Transverse colon (tissue), 4 donors: ENCODE results near the gene VSTM4. TPM values are rescaled to one million over a fixed set of nuclear protein-coding genes. Genes with fewer than 3 reads are reported as not detected.

Experiments
- DNase-seq: peaks from one replicate; pipeline ENCODE4 v3.0.0-alpha.2; 2019
- H3K27ac ChIP-seq, 4 donors: fragments of 200-600 bp; sonication (generic); 2 replicates each; pipeline ENCODE4 v1.5.1; 2016 to 2018; ENCODE audit warnings: inconsistent platforms in 4 of 4
- H3K27me3 ChIP-seq: fragments of 200-600 bp; sonication (generic); 2 replicates; pipeline ENCODE4 v1.5.1; 2017; ENCODE audit warnings: inconsistent platforms
- H3K36me3 ChIP-seq, 4 donors: fragments of 200-600 bp; sonication (generic); 2 replicates each; pipeline ENCODE4 v1.5.1; 2017 to 2019; ENCODE audit warnings: inconsistent platforms in 4 of 4
- H3K4me1 ChIP-seq, 4 donors: fragments of 200-600 bp; sonication (generic); 2 replicates each; pipeline ENCODE4 v1.5.1; 2017 to 2020; ENCODE audit warnings: inconsistent platforms in 4 of 4
- H3K4me3 ChIP-seq, 4 donors: fragments of 200-600 bp; sonication (generic); 1 replicate in 1 of 4; 2 replicates in 3 of 4; pipeline versions ENCODE4 v1.5.1 to v1.6.1; 2017 to 2019; ENCODE audit warnings: inconsistent platforms in 4 of 4
- H3K9me3 ChIP-seq, 2 donors: fragments of 200-600 bp; sonication (generic); 2 replicates each; pipeline ENCODE4 v1.5.1; 2017 to 2019; ENCODE audit warnings: inconsistent platforms in 2 of 2
- EP300 ChIP-seq: sonication (generic); formaldehyde crosslinking; IDR thresholded peaks from one replicate; pipeline ENCODE4 v1.6.1; 2017; ENCODE audit warnings: antibody characterized with exemption, low read depth
- POLR2A ChIP-seq: fragments of 450-650 bp; IDR thresholded peaks from one replicate; pipeline ENCODE4 v1.6.1; 2016; ENCODE audit warnings: antibody characterized with exemption, mild to moderate bottlenecking, moderate library complexity
- POLR2AphosphoS5 ChIP-seq, 3 donors: sonication (generic); formaldehyde crosslinking; IDR thresholded peaks; one replicate each; pipeline ENCODE4 v1.6.1; 2016; ENCODE audit warnings: antibody characterized with exemption in 3 of 3
- WGBS, 2 donors: methylation state at CpG; one replicate each; pipeline ENCODE4 v1.1.5; 2018; ENCODE audit warnings: low coverage in 1 of 2; 5-methylcytosine and 5-hydroxymethylcytosine counted together
- in situ Hi-C, 4 donors: fragments of 200-750 bp; cut with MboI; loops; one replicate each; pipeline versions ENCODE4 v1.15.0 to v1.15.1; 2017; ENCODE audit warnings: low sequenced_read_pairs in 3 of 4, low pct_ligation_motif_present in 1 of 4, low pct_unique_long_range_greater_than_20kb in 1 of 4
- intact Hi-C: fragments of 100-400 bp; cut with DNase I; formaldehyde crosslinking; loops from one replicate; pipeline ENCODE4 v1.15.1; 2023; ENCODE audit warnings: low total_unique reads
- total RNA-seq, 4 donors: library from RNA; depleted of rRNA; stranded (reverse); fragments of >200 nt; gene quantifications; one replicate each; pipeline ENCODE4 v1.1.0, GENCODE V29; 2016
- TF ChIP-seq, protein P1 (sequence below), 5 experiments: fragments of 200-600 bp in 3 of 5; fragments of 450-650 bp in 2 of 5; sonication (generic) in 3 of 5; IDR thresholded peaks; 1 replicate in 2 of 5; 2 replicates in 3 of 5; pipeline ENCODE4 v1.5.1; 2016 to 2017; ENCODE audit warnings: antibody characterized with exemption in 5 of 5, inconsistent platforms in 3 of 5, mild to moderate bottlenecking in 2 of 5, moderate library complexity in 1 of 5

VSTM4 gene
- total RNA-seq, 4 donors from 2014 or later, result 2.2 to 6.0 (median 3.9) TPM

- in situ Hi-C loops, result no loop called here
- WGBS, 2 donors, result 70 to 80% methylated on average over 6 to 11 of the region's 11 CpGs
- peaks cover 0 to 8% (median 3%) of the 10 kb centered on the region in 4 donors for H3K4me1 ChIP-seq
Measured at GRCh38 chr10:49092477-49092876, 22.8 kb downstream of the VSTM4 start.

GRCh38 chr10:49091450-49092210, 23.7 kb downstream of the VSTM4 start:
- Histone ChIP-seq H3K27me3 (no peaks in the 10 kb centered on the region), H3K4me1 (peaks cover 0 to 8% (median 3%) of the 10 kb centered on the region in 4 donors), H3K9me3 (peaks cover 0 to 6% of the 10 kb centered on the region in 2 donors), H3K4me3 (no peak overlapping the region), H3K36me3 (no peaks in the 10 kb centered on the region), H3K27ac (no peak overlapping the region)
- TF ChIP-seq, protein P1, sequence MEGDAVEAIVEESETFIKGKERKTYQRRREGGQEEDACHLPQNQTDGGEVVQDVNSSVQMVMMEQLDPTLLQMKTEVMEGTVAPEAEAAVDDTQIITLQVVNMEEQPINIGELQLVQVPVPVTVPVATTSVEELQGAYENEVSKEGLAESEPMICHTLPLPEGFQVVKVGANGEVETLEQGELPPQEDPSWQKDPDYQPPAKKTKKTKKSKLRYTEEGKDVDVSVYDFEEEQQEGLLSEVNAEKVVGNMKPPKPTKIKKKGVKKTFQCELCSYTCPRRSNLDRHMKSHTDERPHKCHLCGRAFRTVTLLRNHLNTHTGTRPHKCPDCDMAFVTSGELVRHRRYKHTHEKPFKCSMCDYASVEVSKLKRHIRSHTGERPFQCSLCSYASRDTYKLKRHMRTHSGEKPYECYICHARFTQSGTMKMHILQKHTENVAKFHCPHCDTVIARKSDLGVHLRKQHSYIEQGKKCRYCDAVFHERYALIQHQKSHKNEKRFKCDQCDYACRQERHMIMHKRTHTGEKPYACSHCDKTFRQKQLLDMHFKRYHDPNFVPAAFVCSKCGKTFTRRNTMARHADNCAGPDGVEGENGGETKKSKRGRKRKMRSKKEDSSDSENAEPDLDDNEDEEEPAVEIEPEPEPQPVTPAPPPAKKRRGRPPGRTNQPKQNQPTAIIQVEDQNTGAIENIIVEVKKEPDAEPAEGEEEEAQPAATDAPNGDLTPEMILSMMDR (IDR thresholded peaks at IDR 0.05), result no peak
- no peak for TF ChIP-seq POLR2A
- TF ChIP-seq EP300, result no peak
- no peak for TF ChIP-seq POLR2AphosphoS5 (IDR thresholded peaks at IDR 0.05)
- WGBS, 2 donors, result 80 to 89% methylated on average over 3 to 13 of the region's 13 CpGs
- in situ Hi-C loops (no loop called here), intact Hi-C loops (no loop called here)
- no peak for DNase-seq

More at GRCh38 chr10:49092477-49092876, 22.8 kb downstream of the VSTM4 start:
- Histone ChIP-seq H3K36me3 (no peaks in the 10 kb centered on the region), H3K9me3 (no peaks in the 10 kb centered on the region), H3K27ac (no peak overlapping the region), H3K27me3 (no peaks in the 10 kb centered on the region), H3K4me3 (no peak overlapping the region)
- DNase-seq, result no peak
- TF ChIP-seq, protein P1 (IDR thresholded peaks at IDR 0.05), result no peak
- intact Hi-C loops, result no loop called here

DNA sequence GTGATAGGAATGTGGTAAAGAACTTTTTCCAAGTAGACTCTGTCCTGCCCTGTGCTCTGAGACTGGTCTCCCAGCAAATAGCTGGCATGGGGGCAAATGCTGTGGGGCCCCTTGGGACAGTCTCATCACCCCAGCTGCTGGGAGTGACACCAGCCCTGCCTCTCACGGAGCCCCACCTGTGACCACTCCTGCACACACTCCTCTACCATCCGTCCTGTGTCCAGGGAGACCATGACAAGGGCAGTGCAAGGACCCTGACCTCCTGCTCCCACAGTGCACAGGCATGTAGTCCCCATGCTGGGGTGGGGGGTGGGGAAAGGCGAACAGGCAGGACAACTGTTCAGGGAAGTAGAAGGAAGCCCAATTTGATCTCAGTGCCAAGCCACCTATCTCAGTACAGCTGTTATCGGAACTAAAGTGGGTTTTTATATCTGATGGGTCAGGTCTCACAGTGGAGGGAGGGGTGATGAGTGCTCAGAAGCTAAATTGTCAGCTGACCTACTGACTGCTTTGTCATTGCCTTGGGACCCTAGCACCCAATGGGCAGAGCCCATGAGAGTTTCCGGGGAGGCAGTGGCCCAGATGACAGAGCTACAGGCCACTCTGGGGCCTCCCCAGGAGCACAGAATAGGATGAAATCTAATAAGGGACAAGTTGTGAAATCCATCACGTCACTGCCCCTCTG, 24.5 kb downstream of the VSTM4 start:
- peaks cover 0 to 6% of the 10 kb centered on the region in 2 donors for H3K9me3 ChIP-seq
- H3K27me3 ChIP-seq, result no peaks in the 10 kb centered on the region
- no peak for DNase-seq
- intact Hi-C loops, result no loop called here
- peaks cover 0 to 8% (median 3%) of the 10 kb centered on the region in 4 donors for H3K4me1 ChIP-seq
- H3K27ac ChIP-seq, result no peak overlapping the region
- in situ Hi-C loops, result no loop called here
- no peak overlapping the region for H3K4me3 ChIP-seq
- 29 to 88% methylated on average over 1 to 6 of the region's 6 CpGs for WGBS, 2 donors
- TF ChIP-seq POLR2A, result no peak
- TF ChIP-seq, protein P1 (IDR thresholded peaks at IDR 0.05), result no peak
- no peak for TF ChIP-seq EP300
- no peak for TF ChIP-seq POLR2AphosphoS5 (IDR thresholded peaks at IDR 0.05)
- no peaks in the 10 kb centered on the region for H3K36me3 ChIP-seq

- H3K27ac ChIP-seq, result no peak overlapping the region
Measured at GRCh38 chr10:49090189-49090575, 25.1 kb downstream of the VSTM4 start.

More at GRCh38 chr10:49090189-49090575, 25.1 kb downstream of the VSTM4 start:
- Histone ChIP-seq H3K27me3 (no peaks in the 10 kb centered on the region), H3K4me3 (no peak overlapping the region), H3K4me1 (peaks cover 0 to 8% (median 3%) of the 10 kb centered on the region in 4 donors), H3K9me3 (peaks cover 0 to 6% of the 10 kb centered on the region in 2 donors), H3K36me3 (no peaks in the 10 kb centered on the region)
- no peak for DNase-seq
- no peak for TF ChIP-seq POLR2AphosphoS5 (IDR thresholded peaks at IDR 0.05)
- no peak for TF ChIP-seq EP300
- TF ChIP-seq POLR2A, result no peak
- TF ChIP-seq, protein P1 (IDR thresholded peaks at IDR 0.05), result no peak
- in situ Hi-C loops, result no loop called here
- intact Hi-C loops, result no loop called here
- WGBS, 2 donors, result 46% methylated on average over 1 of the region's 1 CpG; no CpG with 5 or more reads in 1 of the 2 donors
